Embryonic facial prominence (tissue), 1 donor: ENCODE results near the gene CLTA.
A peak's percentile ranks its signal among the peaks of the same experiment; 100 is the strongest.
"Not testable (repeated sequence)": the region's sequence is repeated elsewhere in the genome, so short reads cannot be mapped to it uniquely, and the experiment has no call there.

Experiments
- DNase-seq: peaks from one replicate; pipeline ENCODE4 v3.0.0-alpha.2; 2016; ENCODE audit errors: extremely low spot score

The CLTA gene

DNA sequence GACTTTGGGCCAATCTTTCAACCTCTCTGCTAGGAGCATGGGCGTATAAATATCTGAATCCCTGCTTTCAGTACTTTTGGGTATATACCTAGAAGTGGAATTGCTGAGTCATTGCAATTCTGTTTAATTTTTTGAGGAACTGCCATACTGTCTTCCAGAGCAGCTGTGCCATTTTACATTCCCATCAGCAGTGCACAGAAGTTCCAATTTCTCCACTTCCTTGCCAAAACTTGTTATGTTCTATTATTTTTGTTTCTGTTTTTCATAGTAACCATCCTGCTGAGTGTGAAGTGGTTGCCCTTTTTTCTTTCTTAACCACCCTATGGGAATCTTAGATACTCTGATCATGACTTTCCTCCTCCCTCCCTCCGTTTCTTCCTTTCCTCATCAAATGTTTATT lies 32.6 kb upstream of the CLTA start:
- DNase-seq, result no peak

DNA sequence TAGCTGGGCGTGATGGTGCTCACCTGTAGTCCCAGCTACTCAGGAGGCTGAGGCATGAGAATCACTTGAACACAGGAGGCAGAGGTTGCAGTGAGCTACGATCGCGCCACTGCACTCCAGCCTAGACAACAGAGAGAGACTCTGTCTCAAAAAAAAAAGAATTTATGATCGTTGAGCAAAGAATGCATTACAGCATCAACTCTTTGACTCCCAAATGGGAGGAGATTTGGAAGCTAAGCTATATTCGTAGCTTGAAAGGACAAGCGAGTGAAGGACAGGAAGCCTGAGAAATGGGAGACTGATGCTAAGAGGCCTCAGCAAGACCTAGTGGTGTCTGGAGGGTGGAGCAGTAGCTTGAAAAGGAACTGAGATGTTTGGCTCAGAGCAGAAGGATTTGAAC lies 31.8 kb upstream of the CLTA start:
- no peak for DNase-seq

DNA sequence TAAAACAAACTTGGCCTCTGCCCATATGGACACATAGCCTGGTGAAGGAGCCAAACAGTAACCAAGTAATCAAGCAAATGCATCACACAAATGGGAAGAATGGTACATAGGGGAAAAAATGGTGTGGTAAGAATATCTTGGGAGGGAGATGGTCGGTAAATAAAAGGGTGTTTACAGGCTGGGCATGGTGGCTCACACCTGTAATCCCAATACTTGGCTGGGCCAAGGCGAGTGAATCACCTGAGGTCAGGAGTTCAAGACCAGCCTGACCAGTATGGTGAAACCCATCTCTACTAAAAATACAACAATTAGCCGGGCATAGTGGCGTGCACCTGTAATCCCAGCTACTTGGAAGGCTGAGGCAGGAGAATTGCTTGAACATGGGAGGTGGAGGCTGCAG lies 31.2 kb upstream of the CLTA start:
- DNase-seq, result not testable (repeated sequence)

DNA sequence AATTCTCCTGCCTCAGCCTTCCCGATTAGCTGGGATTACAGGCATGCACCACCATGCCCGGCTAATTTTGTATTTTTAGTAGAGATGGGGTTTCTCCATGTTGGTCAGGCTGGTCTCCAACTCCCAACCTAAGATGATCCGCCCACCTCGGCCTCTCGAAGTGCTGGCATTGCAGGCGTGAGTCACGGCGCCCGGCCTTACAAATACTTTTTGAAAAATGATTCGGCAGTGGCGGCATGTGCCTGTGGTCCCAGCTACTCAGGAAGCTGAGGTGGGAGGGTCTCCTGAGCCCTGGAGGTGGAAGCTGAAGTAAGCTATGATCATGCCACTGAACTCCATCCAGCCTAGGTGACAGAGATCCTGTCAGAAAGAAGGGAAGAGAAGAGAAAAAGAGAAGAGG lies 30.6 kb upstream of the CLTA start:
- not testable (repeated sequence) for DNase-seq

DNA sequence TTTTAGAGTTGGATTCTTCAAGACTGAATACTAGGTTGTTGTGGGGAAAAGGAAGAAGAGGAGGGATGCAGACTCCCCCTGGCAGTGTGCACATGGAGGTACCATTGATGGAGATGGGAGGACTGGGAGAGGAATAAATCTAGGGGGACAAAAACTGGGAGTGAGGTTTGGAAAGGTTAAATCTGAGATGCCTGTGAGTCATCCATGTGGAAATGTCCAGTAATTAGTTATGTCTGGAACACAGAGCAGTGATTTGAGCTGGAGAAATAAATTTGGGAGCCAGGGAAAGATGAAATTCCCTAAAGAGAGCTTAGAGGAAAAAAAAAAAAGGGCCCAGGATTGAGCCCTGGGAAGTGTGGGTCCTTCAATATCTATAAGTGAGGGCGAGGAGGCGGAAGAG lies 29.5 kb upstream of the CLTA start:
- DNase-seq, result no peak

DNA sequence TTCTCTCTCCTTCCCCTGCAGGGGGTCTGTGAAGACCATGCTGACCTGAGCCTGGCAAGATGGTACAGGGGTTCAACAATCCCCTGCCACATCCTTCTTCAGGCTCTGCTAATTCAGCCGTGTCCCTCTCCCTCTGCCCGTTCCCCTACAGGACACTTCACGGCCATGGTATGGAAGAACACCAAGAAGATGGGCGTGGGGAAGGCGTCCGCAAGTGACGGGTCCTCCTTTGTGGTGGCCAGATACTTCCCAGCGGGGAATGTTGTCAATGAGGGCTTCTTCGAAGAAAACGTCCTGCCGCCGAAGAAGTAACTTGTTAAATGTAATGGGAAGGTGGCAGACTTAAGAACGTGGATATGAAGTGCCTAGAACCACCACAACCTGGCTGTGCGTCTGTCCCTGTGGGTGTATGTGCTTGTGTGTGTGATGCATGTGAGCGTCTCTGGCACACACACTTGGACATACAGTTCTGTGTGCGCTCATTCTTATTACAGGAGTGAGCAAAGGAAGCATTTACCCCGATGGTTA lies 28.4 kb upstream of the CLTA start:
- no peak for DNase-seq

DNA sequence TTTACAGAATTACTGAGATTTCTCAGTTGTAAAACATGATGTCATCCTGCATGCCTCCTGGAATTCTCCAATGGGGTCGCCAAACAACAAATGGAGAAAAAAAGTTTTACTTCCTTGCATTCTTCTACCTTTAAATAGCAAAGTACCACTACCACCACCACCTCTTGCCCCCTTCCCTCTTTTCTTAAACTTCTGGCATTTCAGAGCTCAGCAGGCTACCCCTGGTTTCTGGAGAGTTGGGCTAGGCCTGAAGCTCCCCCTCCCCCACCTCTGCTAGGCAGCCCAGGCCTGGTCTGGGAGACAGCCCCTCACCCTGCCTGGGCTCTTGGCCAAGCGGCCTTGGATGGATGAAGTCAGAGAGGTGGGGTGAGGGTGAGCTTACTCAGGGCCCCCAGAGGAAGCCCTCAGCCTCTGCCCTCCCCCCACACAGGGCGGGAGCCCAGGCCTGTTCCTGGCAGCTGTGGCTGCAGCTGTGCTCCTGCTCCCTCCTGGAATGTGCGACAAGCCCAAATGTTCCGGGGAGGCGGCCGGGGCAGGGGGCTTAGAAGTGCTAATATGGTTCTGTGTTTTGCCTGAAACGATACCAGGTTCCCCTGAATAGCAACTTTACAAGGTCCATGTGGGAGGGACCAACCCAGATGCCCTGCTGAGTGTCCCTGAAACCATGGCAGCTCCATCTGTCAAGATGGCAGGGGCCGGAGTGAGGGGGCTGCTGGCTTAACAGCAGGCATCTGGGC lies 27.5 kb upstream of the CLTA start:
- DNase-seq, result peak; percentile 70

DNA sequence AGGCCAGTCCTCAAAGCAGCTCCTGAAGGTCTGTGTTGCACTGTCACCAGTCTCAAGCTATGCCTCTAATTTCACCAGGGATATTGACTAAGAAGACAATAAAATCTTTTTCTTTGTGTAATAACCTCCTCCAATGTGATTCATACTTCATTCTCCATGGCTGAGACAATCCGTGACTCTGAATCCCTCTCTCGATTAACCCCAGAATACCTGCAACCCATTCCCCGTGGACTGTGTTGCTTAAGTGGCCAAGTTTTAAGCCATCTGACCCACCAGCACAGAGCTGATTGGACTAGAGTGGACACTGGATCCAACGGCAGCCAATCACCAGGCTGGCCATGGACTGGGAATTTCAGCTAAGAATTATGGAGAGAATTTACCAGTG lies 26.9 kb upstream of the CLTA start:
- DNase-seq, result no peak

DNA sequence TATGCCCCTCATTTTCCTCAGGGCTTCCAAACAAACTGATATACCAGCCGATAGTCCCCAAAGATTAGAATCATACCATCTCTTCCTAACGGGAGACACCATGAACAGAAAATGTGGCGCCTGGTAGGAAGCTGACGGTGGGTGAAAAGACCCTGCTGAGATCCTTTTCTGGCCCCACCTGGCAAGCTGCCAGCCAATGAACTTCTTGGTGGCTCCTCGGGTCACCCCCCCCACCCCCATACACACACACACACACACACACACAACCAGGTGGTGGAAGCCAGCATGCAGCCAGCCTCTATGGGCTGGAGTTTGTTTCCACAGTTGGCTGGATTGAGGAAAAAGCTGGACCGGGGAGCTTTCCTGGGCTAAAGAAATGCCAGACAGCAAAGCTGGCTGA lies 26.3 kb upstream of the CLTA start:
- DNase-seq, result no peak

DNA sequence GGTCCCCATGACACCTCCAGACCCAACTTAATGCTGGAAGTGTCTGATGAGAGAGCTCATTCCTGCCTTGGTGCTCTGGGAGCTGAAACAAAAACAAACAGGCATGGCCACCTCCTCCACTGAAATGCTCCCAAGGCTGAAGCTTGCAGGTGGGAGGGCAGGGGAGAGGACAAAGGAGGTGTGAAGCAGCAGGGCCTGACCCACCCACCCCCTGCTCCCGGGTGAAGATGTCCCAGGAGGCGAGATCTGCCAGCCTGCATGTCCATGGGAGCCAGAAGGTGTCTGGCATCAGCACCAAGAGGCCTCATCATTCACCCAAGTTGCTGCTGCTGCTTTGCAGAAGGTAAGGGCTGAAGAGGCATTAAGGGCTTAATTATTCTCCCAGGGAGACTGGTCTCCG lies 25.7 kb upstream of the CLTA start:
- DNase-seq, result no peak

DNA sequence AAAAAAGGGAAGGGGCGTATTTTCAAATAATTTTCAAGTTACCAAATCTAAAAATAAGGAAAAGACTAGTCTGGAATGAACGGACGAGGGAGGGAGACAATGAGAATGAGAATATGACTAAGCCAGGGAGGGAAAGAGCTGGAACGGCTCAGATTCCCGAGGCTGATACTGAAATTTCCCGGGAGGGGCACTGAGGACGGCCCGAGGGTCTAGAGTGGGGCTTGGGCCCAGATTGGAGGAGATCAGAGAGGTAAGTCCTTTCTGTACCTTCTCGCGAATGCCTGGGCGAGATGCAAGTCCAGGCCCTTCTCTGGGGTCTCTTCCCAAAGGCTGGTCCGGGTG lies 24.9 kb upstream of the CLTA start:
- no peak for DNase-seq

DNA sequence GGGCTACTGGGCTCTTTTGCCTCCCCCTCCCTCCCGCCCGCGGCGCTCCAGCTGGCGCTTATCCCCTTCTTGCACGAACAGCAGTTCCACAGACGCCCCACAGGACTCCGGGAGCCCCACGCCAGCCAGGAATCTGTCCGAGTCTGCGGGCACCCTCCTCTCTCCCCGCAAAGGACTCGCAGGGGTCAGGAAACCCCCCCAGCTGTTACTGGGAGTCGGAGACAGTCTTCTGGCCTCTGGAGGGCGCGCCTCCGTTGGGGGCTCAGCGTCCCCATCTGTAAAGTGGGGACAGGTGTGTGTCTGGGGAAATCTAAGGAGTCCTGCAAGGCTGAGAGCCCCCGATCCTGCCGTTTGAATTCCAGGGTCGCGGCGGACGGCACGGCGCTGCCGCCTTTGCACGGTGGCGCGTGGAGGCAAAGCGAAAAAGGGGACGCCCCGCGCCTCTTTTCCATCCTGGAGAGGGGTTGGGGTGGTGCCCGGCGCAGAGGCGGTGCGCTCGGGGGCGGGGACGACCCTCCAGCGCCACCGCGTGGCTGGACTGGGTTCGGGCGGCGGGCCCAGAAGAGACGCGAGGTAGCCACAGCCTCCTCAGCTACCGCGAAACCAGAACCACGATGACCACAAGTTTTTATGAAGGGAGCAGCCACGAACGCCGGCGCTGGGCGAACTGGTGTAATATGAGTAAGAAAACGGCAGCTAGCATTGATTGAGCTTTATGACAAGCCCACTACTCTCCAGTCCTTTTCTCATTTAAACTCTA lies 24.4 kb upstream of the CLTA start:
- peak; percentile 59 for DNase-seq

DNA sequence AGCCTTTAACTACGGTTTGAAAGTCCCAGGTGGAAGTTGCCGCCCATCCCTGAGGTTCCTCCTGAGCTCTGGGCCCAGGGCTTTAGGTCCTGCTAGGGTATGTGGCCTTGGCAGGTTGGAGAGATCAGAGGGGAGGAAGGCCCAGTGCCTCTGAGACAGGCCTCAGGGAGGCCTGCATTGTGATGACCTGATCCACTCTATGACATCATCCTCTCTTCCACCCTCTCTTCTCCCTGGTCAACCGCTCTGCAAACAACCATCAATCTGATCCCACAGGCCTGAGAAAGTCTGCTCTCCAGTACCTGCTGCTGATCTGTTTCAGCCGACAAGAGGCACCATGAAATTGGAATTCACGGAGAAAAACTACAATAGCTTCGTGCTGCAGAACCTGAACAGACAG lies 21.6 kb upstream of the CLTA start, which contains the start of gene CCIN:
CCIN (plus strand) TSS at position 223 of the 400 bp plus-strand sequence; CDS start at position 338, 115 bp downstream.
- no peak for DNase-seq

DNA sequence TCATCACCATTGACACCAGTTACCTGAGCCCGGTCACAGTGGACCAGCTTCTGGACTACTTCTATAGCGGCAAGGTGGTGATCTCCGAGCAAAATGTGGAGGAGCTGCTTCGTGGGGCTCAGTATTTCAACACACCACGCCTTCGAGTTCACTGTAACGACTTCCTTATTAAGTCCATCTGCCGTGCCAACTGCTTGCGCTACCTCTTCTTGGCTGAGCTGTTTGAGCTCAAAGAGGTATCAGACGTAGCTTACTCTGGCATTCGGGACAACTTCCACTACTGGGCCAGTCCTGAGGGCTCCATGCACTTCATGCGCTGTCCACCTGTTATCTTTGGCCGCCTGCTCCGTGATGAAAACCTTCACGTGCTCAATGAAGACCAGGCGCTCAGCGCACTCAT lies 21.0 kb upstream of the CLTA start:
- DNase-seq, result no peak

DNA sequence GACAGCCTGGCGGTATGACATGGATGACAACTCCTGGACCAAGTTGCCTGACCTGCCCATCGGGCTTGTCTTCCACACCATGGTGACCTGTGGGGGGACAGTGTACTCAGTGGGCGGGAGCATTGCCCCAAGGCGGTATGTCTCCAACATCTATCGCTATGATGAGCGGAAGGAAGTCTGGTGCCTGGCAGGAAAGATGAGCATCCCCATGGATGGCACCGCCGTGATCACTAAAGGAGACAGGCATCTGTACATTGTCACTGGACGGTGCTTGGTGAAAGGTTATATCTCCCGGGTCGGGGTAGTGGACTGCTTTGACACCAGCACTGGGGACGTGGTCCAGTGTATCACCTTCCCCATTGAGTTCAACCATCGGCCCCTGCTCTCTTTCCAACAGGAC lies 20.2 kb upstream of the CLTA start:
- DNase-seq, result no peak

DNA sequence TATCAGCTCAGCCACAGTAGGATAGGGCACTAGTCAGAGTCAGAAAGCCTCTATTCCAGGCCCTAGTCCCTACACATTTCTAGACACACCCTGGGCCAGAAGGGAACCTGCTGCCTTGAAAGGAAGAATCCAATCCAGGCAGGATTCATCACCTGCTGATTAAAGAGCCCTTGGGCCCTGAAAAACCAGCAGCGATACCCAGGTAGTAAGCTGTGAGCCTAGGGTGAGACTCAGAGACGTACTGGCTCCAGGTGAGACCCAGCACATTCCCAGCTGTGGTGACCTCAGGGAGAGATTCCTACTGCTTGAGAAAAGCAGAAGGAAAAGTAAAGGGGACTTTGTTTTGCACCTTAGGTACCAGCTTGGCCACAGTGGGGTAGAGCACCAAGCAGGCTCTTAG lies 16.9 kb upstream of the CLTA start:
- DNase-seq, result no peak

DNA sequence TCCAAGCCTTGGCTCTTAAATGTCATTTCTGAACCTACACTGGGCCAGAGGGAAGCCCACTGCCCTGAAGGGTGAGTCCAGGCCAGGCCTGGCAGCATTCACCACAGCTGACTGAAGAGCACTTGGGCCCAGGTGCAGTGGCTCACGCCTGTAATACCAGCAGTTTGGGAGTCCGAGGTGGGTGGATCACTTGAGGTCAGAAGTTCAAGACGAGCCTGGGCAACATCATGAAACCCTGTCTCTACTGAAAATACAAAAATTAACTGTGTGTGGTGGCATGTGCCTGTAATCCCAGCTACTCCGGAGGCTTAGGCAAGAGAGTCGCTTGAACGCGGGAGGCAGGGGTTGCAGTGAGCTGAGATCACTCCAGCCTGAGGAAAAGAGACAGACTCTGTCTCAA lies 16.4 kb upstream of the CLTA start:
- DNase-seq, result no peak

DNA sequence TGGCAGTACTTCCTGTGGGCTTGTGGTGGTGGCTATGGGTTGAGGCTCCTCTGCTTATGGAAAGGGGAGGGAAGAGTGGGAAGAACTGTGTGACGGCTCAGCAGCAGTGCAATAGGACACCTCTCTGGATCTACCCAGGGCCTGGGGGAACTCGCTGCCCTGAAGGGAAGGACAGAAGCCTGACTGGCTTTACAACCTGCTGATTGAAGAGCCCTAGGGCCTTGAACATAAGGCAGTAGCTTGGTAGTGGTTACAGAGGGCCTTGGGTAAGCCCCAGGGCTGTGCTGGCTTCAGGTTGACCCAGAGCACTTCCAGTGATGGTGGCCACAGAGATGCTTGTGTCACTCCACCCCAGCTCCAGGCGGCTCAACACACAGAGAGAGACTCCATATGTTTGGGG lies 16.0 kb upstream of the CLTA start:
- no peak for DNase-seq

DNA sequence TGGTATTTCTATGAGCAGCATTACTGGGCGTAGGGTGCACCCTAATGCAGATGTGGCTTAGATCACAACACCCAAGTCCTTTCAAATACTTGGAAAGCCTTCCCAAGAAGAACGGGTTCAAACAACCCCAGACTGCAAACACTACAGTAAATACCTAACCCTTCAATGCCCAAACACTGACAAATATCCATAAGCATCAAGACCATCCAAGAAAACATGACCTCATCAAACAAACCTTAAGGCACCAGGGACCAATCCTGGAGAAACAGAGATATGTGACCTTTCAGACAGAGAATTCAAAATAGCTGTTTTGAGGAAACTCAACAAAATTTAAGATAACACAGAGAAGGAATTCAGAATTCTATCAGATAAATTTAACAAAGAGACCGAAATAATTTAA lies 15.5 kb upstream of the CLTA start:
- not testable (repeated sequence) for DNase-seq

DNA sequence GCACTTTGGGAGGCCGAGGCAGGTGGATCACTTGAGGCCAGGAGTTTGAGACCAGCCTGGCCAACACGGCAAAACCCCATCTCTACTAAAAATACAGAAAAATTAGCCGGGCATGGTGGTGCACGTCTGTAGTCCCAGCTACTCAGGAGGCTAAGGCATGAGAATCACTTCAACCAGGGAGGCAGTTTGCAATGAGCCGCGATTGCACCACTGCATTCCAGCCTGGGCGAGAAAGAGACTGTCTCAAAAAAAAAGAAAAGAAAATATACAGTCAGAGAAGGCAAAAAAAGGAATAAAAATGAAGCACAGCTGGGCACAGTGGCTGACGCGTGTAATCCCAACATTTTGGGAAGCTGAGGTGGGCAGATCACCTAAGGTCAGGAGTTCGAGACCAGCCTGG lies 14.2 kb upstream of the CLTA start:
- DNase-seq, result not testable (repeated sequence)

DNA sequence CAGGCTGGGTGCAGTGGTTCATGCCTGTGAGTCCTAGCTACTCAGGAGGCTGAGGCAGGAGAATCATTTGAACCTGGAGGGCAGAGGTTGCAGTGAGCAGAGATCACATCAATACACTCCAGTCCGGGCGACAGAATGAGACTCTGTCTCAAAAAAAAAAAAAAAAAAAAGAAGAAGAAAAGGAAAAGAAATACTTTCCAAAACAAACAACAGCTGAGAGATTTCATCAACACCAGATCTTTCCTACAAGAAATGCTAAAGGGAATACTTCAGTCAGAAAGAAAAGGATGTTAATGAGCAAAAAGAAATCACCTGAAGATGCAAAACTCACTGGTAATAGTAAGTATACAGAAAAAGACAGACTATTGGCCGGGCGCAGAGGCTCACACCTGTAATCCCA lies 13.2 kb upstream of the CLTA start:
- no peak for DNase-seq

DNA sequence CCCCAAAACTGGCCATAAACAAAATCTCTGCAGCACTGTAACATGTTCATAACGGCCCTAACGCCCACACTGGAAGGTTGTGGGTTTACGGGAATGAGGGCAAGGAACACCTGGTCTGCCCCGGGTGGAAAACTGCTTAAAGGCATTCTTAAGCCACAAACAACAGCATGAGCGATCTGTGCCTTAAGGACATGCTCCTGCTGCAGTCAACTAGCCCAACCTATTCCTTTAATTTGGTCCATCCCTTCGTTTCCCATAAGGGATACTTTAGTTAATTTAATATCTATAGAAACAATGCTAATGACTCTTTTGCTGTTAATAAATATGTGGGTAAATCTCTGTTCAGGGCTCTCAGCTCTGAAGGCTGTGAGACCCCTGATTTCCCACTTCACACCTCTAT lies 10.5 kb upstream of the CLTA start:
- not testable (repeated sequence) for DNase-seq

DNA sequence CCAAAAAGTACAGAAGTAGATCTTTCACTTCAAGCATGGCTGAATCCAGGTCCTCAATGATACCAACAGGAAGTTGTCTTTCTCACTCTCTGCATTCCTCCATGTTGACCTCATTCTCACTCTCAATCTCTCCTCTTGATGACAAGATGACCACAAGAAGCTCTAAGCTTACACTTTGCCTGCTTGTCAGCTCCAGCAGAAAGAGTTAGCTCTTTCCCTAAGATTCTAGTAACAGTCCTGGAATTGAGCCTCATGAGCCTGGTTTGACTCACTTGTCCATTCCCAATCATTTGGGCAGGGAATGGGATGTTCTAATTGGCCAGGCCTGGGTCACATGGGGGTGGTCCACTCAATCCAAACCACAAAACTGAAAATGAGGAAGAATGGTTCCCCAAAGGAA lies 3.3 kb upstream of the CLTA start:
- no peak for DNase-seq
